ENCODE measurements around the gene BCAS1. TPM values are rescaled to one million over a fixed set of nuclear protein-coding genes. Genes with fewer than 3 reads are reported as not detected.

BCAS1 gene
- total and polyA plus RNA-seq, 2 donors (not counting 1 experiment from before 2014, with no cell fraction given) = 0.97 to 1.1 TPM

DNA sequence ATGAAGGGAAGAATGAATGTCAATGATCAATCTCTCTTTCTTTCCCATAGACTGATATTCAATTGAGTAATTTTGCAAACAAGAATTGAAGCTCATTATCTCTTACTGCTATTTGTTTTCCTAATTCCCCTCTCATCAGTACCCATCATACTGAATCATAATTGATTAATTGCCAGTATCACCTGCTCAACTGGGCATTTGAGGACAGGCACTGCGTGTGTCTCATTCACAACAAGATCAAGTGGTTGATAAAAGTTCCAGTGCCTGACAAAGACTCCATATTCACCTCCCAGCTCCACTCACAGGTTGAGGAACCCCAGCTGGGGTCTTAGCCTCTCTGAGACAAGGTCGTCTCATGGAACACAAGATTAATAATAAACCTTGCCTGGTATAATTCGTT, 67.7 kb downstream of the BCAS1 start:
- Mint-ChIP-seq H3K4me1 (peaks cover 3% of the 10 kb centered on the region), H3K4me3 (no peak overlapping the region), H3K9me3 (ENCODE audit: insufficient read depth) (peaks cover 15% of the 10 kb centered on the region), H3K27ac (no peak overlapping the region), H3K27me3 (peaks cover 21% of the 10 kb centered on the region)
- CTCF ChIA-PET = no interaction called here
- H4K20me1 ChIP-seq (ENCODE audit: control insufficient read depth, insufficient read depth, low read length, poor library complexity, severe bottlenecking) = no peaks in the 10 kb centered on the region
- H2AFZ ChIP-seq (ENCODE audit: insufficient read depth, low read depth, low read length, poor library complexity, severe bottlenecking) = no peak overlapping the region
- TF ChIP-seq, protein P1, sequence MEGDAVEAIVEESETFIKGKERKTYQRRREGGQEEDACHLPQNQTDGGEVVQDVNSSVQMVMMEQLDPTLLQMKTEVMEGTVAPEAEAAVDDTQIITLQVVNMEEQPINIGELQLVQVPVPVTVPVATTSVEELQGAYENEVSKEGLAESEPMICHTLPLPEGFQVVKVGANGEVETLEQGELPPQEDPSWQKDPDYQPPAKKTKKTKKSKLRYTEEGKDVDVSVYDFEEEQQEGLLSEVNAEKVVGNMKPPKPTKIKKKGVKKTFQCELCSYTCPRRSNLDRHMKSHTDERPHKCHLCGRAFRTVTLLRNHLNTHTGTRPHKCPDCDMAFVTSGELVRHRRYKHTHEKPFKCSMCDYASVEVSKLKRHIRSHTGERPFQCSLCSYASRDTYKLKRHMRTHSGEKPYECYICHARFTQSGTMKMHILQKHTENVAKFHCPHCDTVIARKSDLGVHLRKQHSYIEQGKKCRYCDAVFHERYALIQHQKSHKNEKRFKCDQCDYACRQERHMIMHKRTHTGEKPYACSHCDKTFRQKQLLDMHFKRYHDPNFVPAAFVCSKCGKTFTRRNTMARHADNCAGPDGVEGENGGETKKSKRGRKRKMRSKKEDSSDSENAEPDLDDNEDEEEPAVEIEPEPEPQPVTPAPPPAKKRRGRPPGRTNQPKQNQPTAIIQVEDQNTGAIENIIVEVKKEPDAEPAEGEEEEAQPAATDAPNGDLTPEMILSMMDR (IDR thresholded peaks at IDR 0.05) = no peak
- no peak for TF ChIP-seq EZH2 (IDR thresholded peaks at IDR 0.05; ENCODE audit: borderline replicate concordance, insufficient read depth, low read depth, low read length, poor library complexity, severe bottlenecking)
- no peak overlapping the region for H3K4me3 ChIP-seq (ENCODE audit: control extremely low read depth in 1 of 5, extremely low read depth in 1 of 5, insufficient read depth in 1 of 5, low read depth in 2 of 5, low read length in 4 of 5)
- no peak for DNase-seq
- H3K27me3 ChIP-seq (replicated peaks in 1 of 4; ENCODE audit: control extremely low read depth in 1 of 4, control insufficient read depth in 3 of 4, insufficient read depth in 4 of 4, low read length in 3 of 4) = peaks cover 0 to 7% (median 2%) of the 10 kb centered on the region in 4 experiments
- no peak for ATAC-seq (ENCODE audit: low read depth)
- POLR2A ChIA-PET = interaction anchor here (0.5 kb wide), 1 partner anchor 588 kb away, joined by 3 read pairs; no protein-coding TSS in a partner anchor
- no peaks in the 10 kb centered on the region for H3K79me2 ChIP-seq (ENCODE audit: control insufficient read depth, insufficient read depth, low read length)
- no peaks in the 10 kb centered on the region for H3K36me3 ChIP-seq (replicated peaks in 1 of 2; ENCODE audit: control extremely low read depth in 1 of 2, control insufficient read depth in 1 of 2, extremely low read depth in 1 of 2, insufficient read depth in 2 of 2, low read length in 1 of 2)
- no peak overlapping the region for H3K27ac ChIP-seq (ENCODE audit: low read length in 2 of 2)
- no peak overlapping the region for H3K4me2 ChIP-seq (replicated peaks; ENCODE audit: low read depth, low read length, poor library complexity, severe bottlenecking)
- H3K4me1 ChIP-seq (ENCODE audit: control insufficient read depth in 2 of 2, insufficient read depth in 2 of 2, low read length in 2 of 2) = no peaks in the 10 kb centered on the region
- H3K9me3 ChIP-seq (ENCODE audit: control extremely low read depth in 1 of 3, control insufficient read depth in 2 of 3, insufficient read depth in 1 of 3, low read length in 2 of 3) = peaks cover 0 to 20% (median 15%) of the 10 kb centered on the region in 3 donors
- intact Hi-C loops (cut with micrococcal nuclease) = no loop called here
- 83% methylated on average over 1 of the region's 3 CpGs for WGBS (ENCODE audit: insufficient coverage)
- H3K9ac ChIP-seq (ENCODE audit: low read length) = no peak overlapping the region

DNA sequence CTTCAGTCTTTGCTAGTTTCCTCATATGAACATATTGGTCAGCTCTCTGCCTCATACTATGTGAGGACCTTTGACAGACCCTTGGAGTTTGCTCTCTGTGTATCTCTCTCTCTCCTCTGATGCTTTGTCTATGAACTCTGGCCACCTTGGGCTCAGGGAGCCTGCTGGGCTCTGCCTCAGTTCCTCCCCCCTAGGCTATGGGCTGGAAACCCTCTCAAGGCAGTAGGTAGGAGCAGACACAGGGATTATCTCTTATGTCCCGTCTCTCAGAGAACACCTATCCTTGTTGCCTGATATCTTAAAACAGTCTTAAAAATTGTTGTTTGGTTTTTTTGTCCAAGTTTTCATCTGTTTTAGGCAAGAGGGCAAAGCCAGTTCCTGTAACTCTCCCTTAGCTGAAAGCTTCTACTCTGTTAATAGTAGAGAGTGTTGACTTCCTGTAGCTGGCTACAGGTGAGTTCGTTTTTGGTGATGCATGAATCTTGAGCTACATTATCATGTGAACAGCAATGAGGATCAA, 68.3 kb downstream of the BCAS1 start:
- no peak for TF ChIP-seq EZH2 (IDR thresholded peaks at IDR 0.05; ENCODE audit: borderline replicate concordance, insufficient read depth, low read depth, low read length, poor library complexity, severe bottlenecking)
- TF ChIP-seq, protein P1 (IDR thresholded peaks at IDR 0.05) = no peak
- DNase-seq = no peak
- Histone ChIP-seq H3K27ac (ENCODE audit: low read length in 2 of 2) (no peak overlapping the region), H3K79me2 (ENCODE audit: control insufficient read depth, insufficient read depth, low read length) (no peaks in the 10 kb centered on the region), H3K4me1 (ENCODE audit: control insufficient read depth in 2 of 2, insufficient read depth in 2 of 2, low read length in 2 of 2) (no peaks in the 10 kb centered on the region), H3K27me3 (replicated peaks in 1 of 4; ENCODE audit: control extremely low read depth in 1 of 4, control insufficient read depth in 3 of 4, insufficient read depth in 4 of 4, low read length in 3 of 4) (peaks cover 0 to 5% (median 2%) of the 10 kb centered on the region in 4 experiments), H3K9me3 (ENCODE audit: control extremely low read depth in 1 of 3, control insufficient read depth in 2 of 3, insufficient read depth in 1 of 3, low read length in 2 of 3) (peaks cover 0 to 20% (median 15%) of the 10 kb centered on the region in 3 donors), H3K4me2 (replicated peaks; ENCODE audit: low read depth, low read length, poor library complexity, severe bottlenecking) (no peak overlapping the region), H2AFZ (ENCODE audit: insufficient read depth, low read depth, low read length, poor library complexity, severe bottlenecking) (no peak overlapping the region), H4K20me1 (ENCODE audit: control insufficient read depth, insufficient read depth, low read length, poor library complexity, severe bottlenecking) (no peaks in the 10 kb centered on the region), H3K9ac (ENCODE audit: low read length) (no peak overlapping the region), H3K4me3 (ENCODE audit: control extremely low read depth in 1 of 5, extremely low read depth in 1 of 5, insufficient read depth in 1 of 5, low read depth in 2 of 5, low read length in 4 of 5) (no peak overlapping the region), H3K36me3 (replicated peaks in 1 of 2; ENCODE audit: control extremely low read depth in 1 of 2, control insufficient read depth in 1 of 2, extremely low read depth in 1 of 2, insufficient read depth in 2 of 2, low read length in 1 of 2) (no peaks in the 10 kb centered on the region)
- intact Hi-C loops (cut with micrococcal nuclease) = no loop called here
- H3K4me3 Mint-ChIP-seq = no peak overlapping the region
- POLR2A ChIA-PET = interaction anchor here (0.5 kb wide), 1 partner anchor 587 kb away, joined by 3 read pairs; no protein-coding TSS in a partner anchor
- WGBS (ENCODE audit: insufficient coverage) = 86% methylated on average over 1 of the region's 2 CpGs
- H3K27ac Mint-ChIP-seq = no peak overlapping the region
- peaks cover 3% of the 10 kb centered on the region for H3K4me1 Mint-ChIP-seq
- peaks cover 15% of the 10 kb centered on the region for H3K9me3 Mint-ChIP-seq (ENCODE audit: insufficient read depth)
- CTCF ChIA-PET = no interaction called here
- peaks cover 15% of the 10 kb centered on the region for H3K27me3 Mint-ChIP-seq
- ATAC-seq (ENCODE audit: low read depth) = no peak

Data from B cell (primary cell).